ENCODE measurements around the gene UNC119B.

UNC119B gene

GRCh38 chr12:120739821-120740613 lies 29.8 kb downstream of the UNC119B start:
- no peak for DNase-seq (ENCODE audit: low spot score)

- no peak for DNase-seq (ENCODE audit: low spot score)
Measured at GRCh38 chr12:120740871-120741270, 30.6 kb downstream of the UNC119B start.

GRCh38 chr12:120741476-120742421 lies 31.5 kb downstream of the UNC119B start:
- DNase-seq (ENCODE audit: low spot score), result no peak

- DNase-seq (ENCODE audit: low spot score), result no peak
Measured at GRCh38 chr12:120744922-120745493, 34.8 kb downstream of the UNC119B start.

- no peak for DNase-seq (ENCODE audit: low spot score)
Measured at GRCh38 chr12:120748242-120748641, 38.0 kb downstream of the UNC119B start.

GRCh38 chr12:120749256-120749655 lies 39.0 kb downstream of the UNC119B start:
- DNase-seq (ENCODE audit: low spot score), result no peak

- DNase-seq (ENCODE audit: low spot score), result no peak
Measured at GRCh38 chr12:120750806-120751205, 40.5 kb downstream of the UNC119B start.

- no peak for DNase-seq (ENCODE audit: low spot score)
Measured at GRCh38 chr12:120751389-120751788, 41.1 kb downstream of the UNC119B start.

GRCh38 chr12:120754792-120755191 lies 44.5 kb downstream of the UNC119B start:
- no peak for DNase-seq (ENCODE audit: low spot score)

- no peak for DNase-seq (ENCODE audit: low spot score)
Measured at GRCh38 chr12:120755269-120755668, 45.0 kb downstream of the UNC119B start.

- no peak for DNase-seq (ENCODE audit: low spot score)
Measured at GRCh38 chr12:120757226-120757742, 47.0 kb downstream of the UNC119B start.

- no peak for DNase-seq (ENCODE audit: low spot score)
Measured at GRCh38 chr12:120757949-120758348, 47.7 kb downstream of the UNC119B start.

GRCh38 chr12:120758798-120759590 lies 48.7 kb downstream of the UNC119B start:
- DNase-seq (ENCODE audit: low spot score), result no peak

GRCh38 chr12:120759591-120760348 lies 49.5 kb downstream of the UNC119B start:
- no peak for DNase-seq (ENCODE audit: low spot score)

GRCh38 chr12:120760349-120761254 lies 50.3 kb downstream of the UNC119B start:
- no peak for DNase-seq (ENCODE audit: low spot score)

- no peak for DNase-seq (ENCODE audit: low spot score)
Measured at GRCh38 chr12:120761519-120761934, 51.3 kb downstream of the UNC119B start.

GRCh38 chr12:120762086-120762485 lies 51.8 kb downstream of the UNC119B start:
- DNase-seq (ENCODE audit: low spot score), result no peak

GRCh38 chr12:120763250-120763649 lies 53.0 kb downstream of the UNC119B start:
- DNase-seq (ENCODE audit: low spot score), result no peak

- DNase-seq (ENCODE audit: low spot score), result no peak
Measured at GRCh38 chr12:120764816-120765215, 54.6 kb downstream of the UNC119B start.

GRCh38 chr12:120766566-120766965 lies 56.3 kb downstream of the UNC119B start:
- DNase-seq (ENCODE audit: low spot score), result no peak
